Measurements from ENCODE around the gene NCOA3. TPM values are rescaled to one million over a fixed set of nuclear protein-coding genes. Genes with fewer than 3 reads are reported as not detected.

The NCOA3 gene
- polyA plus RNA-seq, 3 donors, result 13.5 to 21.8 (median 21.3) TPM

GRCh38 chr20:47680804-47681529, 179.3 kb downstream of the NCOA3 start:
- H3K4me2 ChIP-seq (replicated peaks; ENCODE audit: extremely low read depth, low read length, poor library complexity, severe bottlenecking), result no peak overlapping the region
- no peaks in the 10 kb centered on the region for H3K9me3 ChIP-seq (replicated peaks in 1 of 2; ENCODE audit: control insufficient read depth in 1 of 2, insufficient read depth in 1 of 2, low read length in 2 of 2)
- no peaks in the 10 kb centered on the region for H3K4me1 ChIP-seq (ENCODE audit: control insufficient read depth in 1 of 2, insufficient read depth in 2 of 2, low read length in 2 of 2)
- no peaks in the 10 kb centered on the region for H3K27me3 ChIP-seq (ENCODE audit: control insufficient read depth in 2 of 2, insufficient read depth in 2 of 2, low read length in 2 of 2)
- TF ChIP-seq, protein P1, sequence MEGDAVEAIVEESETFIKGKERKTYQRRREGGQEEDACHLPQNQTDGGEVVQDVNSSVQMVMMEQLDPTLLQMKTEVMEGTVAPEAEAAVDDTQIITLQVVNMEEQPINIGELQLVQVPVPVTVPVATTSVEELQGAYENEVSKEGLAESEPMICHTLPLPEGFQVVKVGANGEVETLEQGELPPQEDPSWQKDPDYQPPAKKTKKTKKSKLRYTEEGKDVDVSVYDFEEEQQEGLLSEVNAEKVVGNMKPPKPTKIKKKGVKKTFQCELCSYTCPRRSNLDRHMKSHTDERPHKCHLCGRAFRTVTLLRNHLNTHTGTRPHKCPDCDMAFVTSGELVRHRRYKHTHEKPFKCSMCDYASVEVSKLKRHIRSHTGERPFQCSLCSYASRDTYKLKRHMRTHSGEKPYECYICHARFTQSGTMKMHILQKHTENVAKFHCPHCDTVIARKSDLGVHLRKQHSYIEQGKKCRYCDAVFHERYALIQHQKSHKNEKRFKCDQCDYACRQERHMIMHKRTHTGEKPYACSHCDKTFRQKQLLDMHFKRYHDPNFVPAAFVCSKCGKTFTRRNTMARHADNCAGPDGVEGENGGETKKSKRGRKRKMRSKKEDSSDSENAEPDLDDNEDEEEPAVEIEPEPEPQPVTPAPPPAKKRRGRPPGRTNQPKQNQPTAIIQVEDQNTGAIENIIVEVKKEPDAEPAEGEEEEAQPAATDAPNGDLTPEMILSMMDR (IDR thresholded peaks at IDR 0.05), result no peak
- Mint-ChIP-seq H3K27ac (no peak overlapping the region), H3K4me3 (no peak overlapping the region), H3K4me1 (no peaks in the 10 kb centered on the region), H3K9me3 (peaks cover 0 to 4% (median 0%) of the 10 kb centered on the region in 7 donors), H3K27me3 (ENCODE audit: low read depth in 3 of 3) (peaks cover 0 to 5% (median 1%) of the 10 kb centered on the region in 3 donors), H3K36me3 (peaks cover 94 to 99% of the 10 kb centered on the region in 2 donors)
- no peak for DNase-seq
- no peak overlapping the region for H3K27ac ChIP-seq (ENCODE audit: low read depth in 1 of 2, low read length in 2 of 2)
- intact Hi-C loops (cut with micrococcal nuclease), result no loop called here
- H4K20me1 ChIP-seq (ENCODE audit: insufficient read depth, low read length), result peaks cover 100% of the 10 kb centered on the region
- no peak overlapping the region for H3K4me3 ChIP-seq (replicated peaks in 1 of 3; ENCODE audit: low read depth in 2 of 3, low read length in 3 of 3)
- 100% methylated on average over 4 of the region's 6 CpGs for WGBS (ENCODE audit: insufficient coverage)
- peaks cover 85 to 100% of the 10 kb centered on the region in 2 donors for H3K36me3 ChIP-seq (replicated peaks in 1 of 2; ENCODE audit: control insufficient read depth in 1 of 2, insufficient read depth in 2 of 2, low read length in 2 of 2)
- H3K79me2 ChIP-seq (ENCODE audit: insufficient read depth, low read length), result no peaks in the 10 kb centered on the region
- H2AFZ ChIP-seq (ENCODE audit: insufficient read depth, low read depth, low read length, poor library complexity, severe bottlenecking), result no peak overlapping the region
- H3K9ac ChIP-seq (ENCODE audit: insufficient read depth, low read length, poor library complexity, severe bottlenecking), result no peak overlapping the region

GRCh38 chr20:47682028-47682783, 180.5 kb downstream of the NCOA3 start:
- no peak overlapping the region for H3K4me3 Mint-ChIP-seq
- no peak overlapping the region for H3K4me2 ChIP-seq (replicated peaks; ENCODE audit: extremely low read depth, low read length, poor library complexity, severe bottlenecking)
- H3K36me3 Mint-ChIP-seq, result peaks cover 95 to 99% of the 10 kb centered on the region in 2 donors
- no peak overlapping the region for H3K4me3 ChIP-seq (replicated peaks in 1 of 3; ENCODE audit: low read depth in 2 of 3, low read length in 3 of 3)
- intact Hi-C loops (cut with micrococcal nuclease), result no loop called here
- H3K9me3 ChIP-seq (replicated peaks in 1 of 2; ENCODE audit: control insufficient read depth in 1 of 2, insufficient read depth in 1 of 2, low read length in 2 of 2), result no peaks in the 10 kb centered on the region
- H3K27me3 Mint-ChIP-seq (ENCODE audit: low read depth in 3 of 3), result peaks cover 0 to 5% (median 1%) of the 10 kb centered on the region in 3 donors
- H3K9ac ChIP-seq (ENCODE audit: insufficient read depth, low read length, poor library complexity, severe bottlenecking), result no peak overlapping the region
- H2AFZ ChIP-seq (ENCODE audit: insufficient read depth, low read depth, low read length, poor library complexity, severe bottlenecking), result no peak overlapping the region
- no peaks in the 10 kb centered on the region for H3K27me3 ChIP-seq (ENCODE audit: control insufficient read depth in 2 of 2, insufficient read depth in 2 of 2, low read length in 2 of 2)
- no peaks in the 10 kb centered on the region for H3K79me2 ChIP-seq (ENCODE audit: insufficient read depth, low read length)
- no peak for DNase-seq
- 81% methylated on average over 19 of the region's 22 CpGs for WGBS (ENCODE audit: insufficient coverage)
- H3K36me3 ChIP-seq (replicated peaks in 1 of 2; ENCODE audit: control insufficient read depth in 1 of 2, insufficient read depth in 2 of 2, low read length in 2 of 2), result peaks cover 83 to 100% of the 10 kb centered on the region in 2 donors
- peaks cover 0 to 2% (median 0%) of the 10 kb centered on the region in 7 donors for H3K9me3 Mint-ChIP-seq
- TF ChIP-seq, protein P1 (IDR thresholded peaks at IDR 0.05), result no peak
- H3K4me1 Mint-ChIP-seq, result no peaks in the 10 kb centered on the region
- H4K20me1 ChIP-seq (ENCODE audit: insufficient read depth, low read length), result peaks cover 100% of the 10 kb centered on the region
- no peak overlapping the region for H3K27ac ChIP-seq (ENCODE audit: low read depth in 1 of 2, low read length in 2 of 2)
- no peak overlapping the region for H3K27ac Mint-ChIP-seq
- no peaks in the 10 kb centered on the region for H3K4me1 ChIP-seq (ENCODE audit: control insufficient read depth in 1 of 2, insufficient read depth in 2 of 2, low read length in 2 of 2)

Measured in CD14-positive monocyte (primary cell).